Chondrocyte (in vitro differentiated cells): ENCODE results near the gene RASGRF1. TPM values are rescaled to one million over a fixed set of nuclear protein-coding genes. Genes with fewer than 3 reads are reported as not detected.
"Not testable (repeated sequence)": the region's sequence is repeated elsewhere in the genome, so short reads cannot be mapped to it uniquely, and the experiment has no call there.

Experiments
- DNase-seq: peaks from one replicate; pipeline ENCODE4 v3.0.0; 2021; ENCODE audit warnings: mixed read lengths, low spot score
- H3K27ac Mint-ChIP-seq: one replicate; pipeline ENCODE4 v1.8.0; 2021; ENCODE audit warnings: mild to moderate bottlenecking, moderate library complexity, mixed read lengths; ENCODE audit not compliant: unreplicated experiment
- H3K27me3 Mint-ChIP-seq: 2 replicates; pipeline ENCODE4 v1.8.0; 2021; ENCODE audit warnings: low read depth, mixed read lengths
- H3K36me3 Mint-ChIP-seq: 2 replicates; pipeline ENCODE4 v1.8.0; 2021; ENCODE audit warnings: low read depth, mixed read lengths
- H3K4me1 Mint-ChIP-seq: 2 replicates; pipeline ENCODE4 v1.8.0; 2021; ENCODE audit warnings: low read depth, mild to moderate bottlenecking, mixed read lengths
- H3K4me3 Mint-ChIP-seq: one replicate; pipeline ENCODE4 v1.8.0; 2021; ENCODE audit warnings: mild to moderate bottlenecking, moderate library complexity, mixed read lengths; ENCODE audit not compliant: unreplicated experiment
- H3K9me3 Mint-ChIP-seq: 2 replicates; pipeline ENCODE4 v1.8.0; 2021; ENCODE audit warnings: low read depth, mixed read lengths
- total RNA-seq: library from RNA; stranded (reverse); gene quantifications from 3 replicates; pipeline ENCODE4 v1.2.1, GENCODE V29; 2021
- TF ChIP-seq, protein P1 (sequence below): fragments of 200-600 bp; sonication (generic); IDR thresholded peaks from 2 replicates; pipeline ENCODE4 v1.5.0; 2021; ENCODE audit warnings: antibody characterized with exemption, mild to moderate bottlenecking, moderate library complexity

RASGRF1 gene
- total RNA-seq, 1 donor from 2014 or later, result 0.10 TPM

DNA sequence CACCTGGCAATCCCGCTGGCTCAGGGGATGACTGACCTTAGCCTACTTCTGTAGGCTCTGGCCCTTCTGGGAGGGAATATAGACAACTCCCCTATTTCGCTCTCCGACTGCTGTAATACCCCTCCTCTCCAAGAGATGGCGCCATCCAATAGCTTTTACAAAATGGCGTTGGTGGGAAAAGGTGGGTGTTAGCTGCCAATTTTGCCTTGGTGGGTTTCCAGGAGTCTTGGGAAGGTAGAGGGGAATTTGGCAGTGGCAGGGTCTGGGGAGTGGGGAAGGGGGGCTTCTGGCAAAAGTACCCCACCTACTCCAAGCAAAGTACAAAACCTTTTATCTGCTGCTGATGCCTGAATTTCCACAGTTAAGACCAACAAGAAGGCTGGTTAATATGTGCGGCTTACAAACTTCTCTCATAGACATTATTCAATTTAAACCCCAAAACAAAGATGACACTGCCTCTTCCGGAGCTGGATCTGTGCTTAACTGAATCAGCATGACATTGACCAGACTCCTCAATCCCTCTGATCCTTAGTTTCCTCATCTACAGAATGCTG lies 62.1 kb downstream of the RASGRF1 start:
- Mint-ChIP-seq H3K9me3 (no peaks in the 10 kb centered on the region), H3K27ac (no peak overlapping the region), H3K4me3 (no peak overlapping the region), H3K36me3 (peaks cover 1% of the 10 kb centered on the region), H3K4me1 (no peaks in the 10 kb centered on the region), H3K27me3 (no peaks in the 10 kb centered on the region)
- TF ChIP-seq, protein P1, sequence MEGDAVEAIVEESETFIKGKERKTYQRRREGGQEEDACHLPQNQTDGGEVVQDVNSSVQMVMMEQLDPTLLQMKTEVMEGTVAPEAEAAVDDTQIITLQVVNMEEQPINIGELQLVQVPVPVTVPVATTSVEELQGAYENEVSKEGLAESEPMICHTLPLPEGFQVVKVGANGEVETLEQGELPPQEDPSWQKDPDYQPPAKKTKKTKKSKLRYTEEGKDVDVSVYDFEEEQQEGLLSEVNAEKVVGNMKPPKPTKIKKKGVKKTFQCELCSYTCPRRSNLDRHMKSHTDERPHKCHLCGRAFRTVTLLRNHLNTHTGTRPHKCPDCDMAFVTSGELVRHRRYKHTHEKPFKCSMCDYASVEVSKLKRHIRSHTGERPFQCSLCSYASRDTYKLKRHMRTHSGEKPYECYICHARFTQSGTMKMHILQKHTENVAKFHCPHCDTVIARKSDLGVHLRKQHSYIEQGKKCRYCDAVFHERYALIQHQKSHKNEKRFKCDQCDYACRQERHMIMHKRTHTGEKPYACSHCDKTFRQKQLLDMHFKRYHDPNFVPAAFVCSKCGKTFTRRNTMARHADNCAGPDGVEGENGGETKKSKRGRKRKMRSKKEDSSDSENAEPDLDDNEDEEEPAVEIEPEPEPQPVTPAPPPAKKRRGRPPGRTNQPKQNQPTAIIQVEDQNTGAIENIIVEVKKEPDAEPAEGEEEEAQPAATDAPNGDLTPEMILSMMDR, result peak; percentile 96
- DNase-seq, result no peak

DNA sequence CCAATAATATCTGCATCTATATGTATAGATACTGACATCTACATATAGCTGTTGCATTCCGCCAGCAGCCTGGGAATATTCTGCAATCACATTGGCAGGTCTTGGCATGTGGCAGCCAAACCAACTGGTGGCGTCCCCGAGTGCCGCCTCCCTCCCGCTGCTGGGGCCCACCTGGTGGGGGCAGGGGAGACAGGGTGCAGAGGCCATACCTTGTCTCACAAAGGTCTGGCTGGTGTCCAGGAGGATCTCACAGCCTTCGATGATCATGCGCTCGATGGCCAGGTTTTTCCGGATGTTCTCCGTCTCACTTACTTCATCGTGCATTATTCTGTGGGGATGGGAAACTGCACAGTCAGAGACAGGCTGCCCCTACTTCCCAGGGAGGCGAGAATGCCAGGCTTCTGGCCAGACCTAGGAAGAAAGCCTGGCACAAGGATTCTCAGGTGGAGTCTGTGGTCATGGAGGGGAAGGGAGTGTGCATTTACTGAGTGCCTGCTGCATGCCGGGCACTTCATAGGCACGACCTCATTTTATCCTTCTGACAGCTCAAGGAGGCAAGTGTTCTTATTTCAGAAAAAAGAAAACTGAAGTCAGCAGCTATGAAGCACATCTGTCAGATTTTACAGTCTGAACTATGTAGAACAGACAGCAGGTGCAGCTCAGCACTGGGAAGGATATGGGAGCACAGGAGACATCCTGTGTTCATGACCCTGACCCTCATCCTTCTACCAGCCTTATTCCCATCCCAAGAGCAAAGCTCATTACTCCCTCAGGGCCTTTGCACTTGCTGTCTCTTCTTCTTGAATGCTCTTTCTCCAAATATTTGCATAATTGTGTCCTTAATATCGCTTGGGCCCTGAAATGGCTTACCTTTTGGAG lies 62.8 kb downstream of the RASGRF1 start:
- no peak overlapping the region for H3K27ac Mint-ChIP-seq
- H3K36me3 Mint-ChIP-seq, result peaks cover 1% of the 10 kb centered on the region
- TF ChIP-seq, protein P1, result no peak
- H3K4me1 Mint-ChIP-seq, result no peaks in the 10 kb centered on the region
- no peaks in the 10 kb centered on the region for H3K9me3 Mint-ChIP-seq
- H3K27me3 Mint-ChIP-seq, result no peaks in the 10 kb centered on the region
- no peak overlapping the region for H3K4me3 Mint-ChIP-seq
- DNase-seq, result no peak

DNA sequence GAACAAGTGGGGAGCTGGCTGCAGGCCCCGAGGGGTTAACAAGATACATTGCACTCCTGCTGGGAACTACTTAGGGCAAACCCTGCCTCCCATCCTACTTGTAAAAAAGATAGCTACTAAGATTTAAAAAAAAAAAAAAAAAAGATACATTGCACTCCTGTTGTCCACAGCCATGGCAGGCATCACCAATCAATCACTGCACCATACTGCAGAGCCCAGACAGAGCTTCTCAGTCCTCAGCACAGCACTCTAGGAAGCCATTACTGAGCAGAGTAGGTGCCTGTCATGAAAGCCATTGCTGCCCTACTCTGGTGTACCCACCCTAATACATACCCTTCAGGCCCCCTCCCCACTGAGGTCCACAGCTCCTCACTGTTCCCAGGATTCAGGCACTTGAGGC lies 64.8 kb downstream of the RASGRF1 start:
- Mint-ChIP-seq H3K4me1 (no peaks in the 10 kb centered on the region), H3K9me3 (no peaks in the 10 kb centered on the region), H3K27ac (no peak overlapping the region), H3K27me3 (no peaks in the 10 kb centered on the region), H3K36me3 (peaks cover 1% of the 10 kb centered on the region), H3K4me3 (no peak overlapping the region)
- TF ChIP-seq, protein P1, result no peak
- no peak for DNase-seq

DNA sequence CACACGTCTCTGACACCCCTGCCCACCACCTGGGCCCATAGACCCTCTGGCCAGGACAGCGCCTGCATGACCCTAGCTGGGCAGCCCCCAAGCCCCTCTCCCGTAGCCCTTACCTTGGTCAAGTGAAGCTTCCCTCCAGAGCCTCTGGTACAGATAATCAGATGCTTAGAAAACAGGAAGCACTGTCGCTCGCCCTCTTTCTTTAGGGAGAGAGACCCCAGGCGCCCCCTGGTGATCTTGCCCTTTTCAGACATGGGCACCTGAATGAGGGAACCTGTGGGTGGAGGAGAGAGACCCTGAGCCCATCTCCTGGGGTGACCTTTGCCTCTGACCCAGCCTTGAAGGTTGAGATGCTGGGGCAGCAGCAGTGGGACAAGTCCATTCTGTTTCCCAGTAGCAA lies 65.4 kb downstream of the RASGRF1 start:
- TF ChIP-seq, protein P1, result peak; percentile 29
- DNase-seq, result no peak
- Mint-ChIP-seq H3K4me3 (no peak overlapping the region), H3K4me1 (no peaks in the 10 kb centered on the region), H3K27me3 (no peaks in the 10 kb centered on the region), H3K9me3 (no peaks in the 10 kb centered on the region), H3K27ac (no peak overlapping the region), H3K36me3 (peaks cover 1% of the 10 kb centered on the region)

DNA sequence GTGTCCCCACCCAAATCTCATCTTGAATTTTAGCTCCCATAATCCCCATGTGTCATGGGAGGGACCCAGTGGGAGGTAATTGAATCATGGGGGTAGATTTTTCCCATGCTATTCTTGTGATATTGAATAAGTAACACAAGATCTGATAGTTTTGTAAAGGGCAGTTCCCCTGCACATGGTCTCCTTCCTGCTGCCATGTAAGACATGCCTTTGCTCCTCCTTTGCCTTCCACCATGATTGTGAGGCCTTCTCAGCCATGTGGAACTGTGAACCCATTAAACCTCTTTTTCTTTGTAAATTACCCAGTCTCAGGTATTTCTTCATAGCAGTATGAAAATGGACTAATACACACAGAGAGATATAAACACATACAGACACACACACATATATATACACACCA lies 66.1 kb downstream of the RASGRF1 start:
- H3K27me3 Mint-ChIP-seq, H3K4me3 Mint-ChIP-seq, H3K9me3 Mint-ChIP-seq, H3K36me3 Mint-ChIP-seq, H3K27ac Mint-ChIP-seq, H3K4me1 Mint-ChIP-seq, DNase-seq: not testable (repeated sequence)

DNA sequence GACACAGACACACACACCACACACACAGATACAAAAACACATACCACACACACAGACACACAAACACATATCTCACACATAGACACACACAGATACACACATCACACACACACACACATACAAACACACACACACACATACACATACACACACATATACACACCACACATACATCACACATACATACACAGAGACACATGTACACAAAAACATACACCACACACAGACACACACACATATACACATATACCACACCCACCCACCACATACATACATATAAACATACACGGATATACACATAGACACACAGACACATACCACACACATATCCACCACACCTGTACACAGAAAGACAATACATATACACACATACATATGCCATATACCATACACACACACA lies 66.7 kb downstream of the RASGRF1 start:
- DNase-seq, result no peak
- H3K9me3 Mint-ChIP-seq, result no peaks in the 10 kb centered on the region
- H3K4me3 Mint-ChIP-seq, result no peak overlapping the region
- H3K36me3 Mint-ChIP-seq, result peaks cover 1% of the 10 kb centered on the region
- TF ChIP-seq, protein P1, result no peak
- H3K27me3 Mint-ChIP-seq, result no peaks in the 10 kb centered on the region
- H3K4me1 Mint-ChIP-seq, result no peaks in the 10 kb centered on the region
- no peak overlapping the region for H3K27ac Mint-ChIP-seq
